ENCODE results near the gene PFKFB3.

Gene PFKFB3

DNA sequence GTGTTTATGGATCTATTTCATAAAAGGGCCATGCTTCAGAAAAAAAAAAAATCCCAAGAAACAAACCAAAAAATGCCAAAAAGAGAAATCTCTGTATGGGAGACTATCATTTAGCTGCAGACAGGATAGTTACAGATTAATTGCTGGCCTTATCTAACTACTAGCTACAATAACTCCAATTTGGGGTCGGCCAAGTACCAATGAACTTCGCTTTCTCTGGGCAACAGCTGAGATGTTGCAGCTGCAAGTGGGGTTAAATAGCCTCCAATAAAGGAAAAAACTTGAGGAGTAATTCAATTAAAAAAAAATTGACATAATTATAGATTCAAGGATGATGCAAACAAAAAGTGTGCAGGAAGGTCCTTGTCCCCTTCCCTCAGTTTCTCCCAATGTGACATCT is 73.6 kb downstream of the PFKFB3 start:
- Histone ChIP-seq H3K27ac (ENCODE audit: poor library complexity, severe bottlenecking) (peak overlapping the region; percentile 73), H3K9me3 (ENCODE audit: severe bottlenecking) (no peaks in the 10 kb centered on the region), H3K27me3 (ENCODE audit: insufficient read depth, poor library complexity, severe bottlenecking) (no peaks in the 10 kb centered on the region), H3K4me1 (ENCODE audit: insufficient read depth, poor library complexity, severe bottlenecking) (peaks cover 12% of the 10 kb centered on the region), H3K36me3 (ENCODE audit: low read depth) (no peaks in the 10 kb centered on the region), H3K4me3 (ENCODE audit: severe bottlenecking) (no peak overlapping the region)
- no peak for DNase-seq (ENCODE audit: low spot score)
- TF ChIP-seq, protein P1, sequence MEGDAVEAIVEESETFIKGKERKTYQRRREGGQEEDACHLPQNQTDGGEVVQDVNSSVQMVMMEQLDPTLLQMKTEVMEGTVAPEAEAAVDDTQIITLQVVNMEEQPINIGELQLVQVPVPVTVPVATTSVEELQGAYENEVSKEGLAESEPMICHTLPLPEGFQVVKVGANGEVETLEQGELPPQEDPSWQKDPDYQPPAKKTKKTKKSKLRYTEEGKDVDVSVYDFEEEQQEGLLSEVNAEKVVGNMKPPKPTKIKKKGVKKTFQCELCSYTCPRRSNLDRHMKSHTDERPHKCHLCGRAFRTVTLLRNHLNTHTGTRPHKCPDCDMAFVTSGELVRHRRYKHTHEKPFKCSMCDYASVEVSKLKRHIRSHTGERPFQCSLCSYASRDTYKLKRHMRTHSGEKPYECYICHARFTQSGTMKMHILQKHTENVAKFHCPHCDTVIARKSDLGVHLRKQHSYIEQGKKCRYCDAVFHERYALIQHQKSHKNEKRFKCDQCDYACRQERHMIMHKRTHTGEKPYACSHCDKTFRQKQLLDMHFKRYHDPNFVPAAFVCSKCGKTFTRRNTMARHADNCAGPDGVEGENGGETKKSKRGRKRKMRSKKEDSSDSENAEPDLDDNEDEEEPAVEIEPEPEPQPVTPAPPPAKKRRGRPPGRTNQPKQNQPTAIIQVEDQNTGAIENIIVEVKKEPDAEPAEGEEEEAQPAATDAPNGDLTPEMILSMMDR (IDR thresholded peaks at IDR 0.05; ENCODE audit: poor library complexity, severe bottlenecking), result no peak
- no peak for ATAC-seq (ENCODE audit: low read depth)

DNA sequence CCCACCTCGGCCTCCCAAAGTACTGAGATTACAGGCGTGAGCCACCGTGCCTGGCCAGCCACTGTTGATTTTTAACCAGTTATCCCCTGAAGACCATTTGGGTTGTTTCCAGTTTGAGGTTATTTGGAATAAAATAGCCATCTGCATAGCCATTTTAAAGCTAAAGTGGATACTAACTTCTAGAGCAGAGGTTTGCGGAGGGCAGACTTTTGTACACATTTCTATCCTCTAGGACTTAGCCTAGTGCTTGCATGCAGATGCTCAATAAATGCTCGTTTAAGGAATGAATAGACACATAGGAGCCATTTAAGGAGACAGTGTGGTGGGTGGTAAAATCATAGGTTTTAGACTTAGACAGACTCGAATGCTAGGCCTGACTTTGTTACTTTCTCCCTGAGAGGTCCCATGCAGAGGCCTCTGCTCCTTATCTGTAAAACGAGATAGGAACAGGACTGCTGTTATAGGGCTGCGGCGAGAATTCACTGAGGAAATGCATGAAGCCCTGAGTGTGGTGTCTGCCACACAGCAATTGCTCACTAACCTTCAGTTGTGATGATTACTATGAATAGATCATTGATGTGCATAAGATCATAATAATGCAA is 75.9 kb downstream of the PFKFB3 start:
- no peak for ATAC-seq (ENCODE audit: low read depth)
- TF ChIP-seq, protein P1 (IDR thresholded peaks at IDR 0.05; ENCODE audit: poor library complexity, severe bottlenecking), result no peak
- no peak overlapping the region for H3K4me3 ChIP-seq (ENCODE audit: severe bottlenecking)
- DNase-seq (ENCODE audit: low spot score), result no peak
- peaks cover 12% of the 10 kb centered on the region for H3K4me1 ChIP-seq (ENCODE audit: insufficient read depth, poor library complexity, severe bottlenecking)
- no peaks in the 10 kb centered on the region for H3K27me3 ChIP-seq (ENCODE audit: insufficient read depth, poor library complexity, severe bottlenecking)
- no peaks in the 10 kb centered on the region for H3K9me3 ChIP-seq (ENCODE audit: severe bottlenecking)
- no peak overlapping the region for H3K27ac ChIP-seq (ENCODE audit: poor library complexity, severe bottlenecking)
- H3K36me3 ChIP-seq (ENCODE audit: low read depth), result no peaks in the 10 kb centered on the region

DNA sequence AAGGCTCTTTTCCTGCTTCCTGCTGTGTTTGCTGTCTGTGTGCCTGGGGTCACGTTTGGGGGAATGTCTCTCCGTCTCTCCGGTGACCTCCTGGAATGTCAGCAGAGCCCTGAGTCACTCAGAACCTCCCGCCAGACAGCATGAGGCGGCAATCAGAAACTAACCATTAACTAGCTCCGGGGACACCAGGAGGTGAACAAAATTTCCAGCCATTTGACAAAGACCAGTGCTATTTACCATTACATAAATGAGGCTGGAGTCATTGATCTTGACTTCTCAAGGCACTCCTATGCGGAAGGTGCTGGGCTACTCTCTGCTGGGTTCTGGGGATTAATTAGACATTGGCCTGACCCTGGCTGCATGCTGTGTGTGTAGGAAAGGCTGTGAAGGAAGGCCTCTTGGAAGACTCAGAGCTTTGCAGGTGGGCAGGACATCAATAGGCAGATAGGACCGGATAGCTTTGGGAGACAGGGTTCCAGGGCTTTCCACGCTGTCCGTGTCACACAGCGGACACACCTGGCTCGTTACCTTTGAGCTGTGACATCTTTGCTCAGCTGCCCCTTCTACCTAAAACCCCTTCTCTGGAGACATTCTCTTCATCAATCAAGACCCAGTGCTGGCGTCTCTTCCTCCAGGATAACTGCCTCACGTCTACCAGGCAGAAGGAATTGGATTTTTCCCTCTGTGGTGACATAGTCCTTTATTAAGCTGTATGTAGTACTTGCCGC is 77.0 kb downstream of the PFKFB3 start:
- no peak for DNase-seq (ENCODE audit: low spot score)
- H3K4me3 ChIP-seq (ENCODE audit: severe bottlenecking), result no peak overlapping the region
- H3K27me3 ChIP-seq (ENCODE audit: insufficient read depth, poor library complexity, severe bottlenecking), result no peaks in the 10 kb centered on the region
- ATAC-seq (ENCODE audit: low read depth), result no peak
- H3K36me3 ChIP-seq (ENCODE audit: low read depth), result no peaks in the 10 kb centered on the region
- TF ChIP-seq, protein P1 (IDR thresholded peaks at IDR 0.05; ENCODE audit: poor library complexity, severe bottlenecking), result no peak
- peaks cover 12% of the 10 kb centered on the region for H3K4me1 ChIP-seq (ENCODE audit: insufficient read depth, poor library complexity, severe bottlenecking)
- no peak overlapping the region for H3K27ac ChIP-seq (ENCODE audit: poor library complexity, severe bottlenecking)
- H3K9me3 ChIP-seq (ENCODE audit: severe bottlenecking), result no peaks in the 10 kb centered on the region

DNA sequence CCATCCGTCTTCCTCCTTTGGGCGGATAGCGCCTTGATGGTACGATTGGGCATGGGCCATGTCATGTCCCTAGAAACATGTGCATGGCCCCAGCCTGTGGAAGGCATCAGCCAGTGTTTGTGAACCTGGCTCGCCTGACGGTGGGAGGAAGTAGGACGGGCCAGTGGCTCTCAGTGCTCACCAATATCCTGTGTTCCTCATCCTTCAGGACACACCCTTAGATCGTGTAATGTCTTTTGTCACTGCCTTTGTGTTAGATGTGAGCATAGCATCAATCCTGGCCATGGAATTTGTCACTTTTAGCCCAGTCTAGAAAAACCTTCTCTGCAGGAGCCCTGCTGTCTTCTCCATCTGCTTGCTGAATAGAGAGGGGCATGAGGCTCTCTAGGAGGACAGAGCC is 77.6 kb downstream of the PFKFB3 start:
- peaks cover 7% of the 10 kb centered on the region for H3K4me1 ChIP-seq (ENCODE audit: insufficient read depth, poor library complexity, severe bottlenecking)
- TF ChIP-seq, protein P1 (IDR thresholded peaks at IDR 0.05; ENCODE audit: poor library complexity, severe bottlenecking), result no peak

DNA sequence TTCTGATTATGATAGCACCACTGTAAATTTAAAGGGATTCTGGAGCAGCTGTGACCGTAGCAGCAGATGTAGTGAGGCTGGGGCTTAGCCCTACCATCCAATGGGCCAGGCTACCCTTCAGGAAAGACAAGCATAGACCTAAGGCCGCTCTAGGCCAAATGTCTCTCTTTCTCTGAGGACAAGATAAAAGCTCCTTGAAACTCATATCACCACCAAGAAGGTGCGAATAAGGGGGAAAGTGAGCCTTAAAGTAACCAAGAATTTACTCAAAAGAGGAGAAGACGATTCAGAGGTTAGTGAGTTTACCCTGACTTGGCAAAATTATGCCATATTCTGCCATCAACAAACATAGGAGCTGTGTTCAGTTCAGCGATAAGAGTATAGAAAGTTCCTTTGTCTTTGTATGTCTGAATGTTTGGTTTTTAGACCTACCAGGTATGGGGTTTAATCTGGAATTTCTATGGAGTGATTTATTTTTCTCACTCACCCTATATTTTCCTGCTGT is 79.8 kb downstream of the PFKFB3 start:
- Histone ChIP-seq H3K9me3 (ENCODE audit: severe bottlenecking) (no peaks in the 10 kb centered on the region), H3K4me1 (ENCODE audit: insufficient read depth, poor library complexity, severe bottlenecking) (no peaks in the 10 kb centered on the region), H3K4me3 (ENCODE audit: severe bottlenecking) (no peak overlapping the region), H3K27me3 (ENCODE audit: insufficient read depth, poor library complexity, severe bottlenecking) (no peaks in the 10 kb centered on the region), H3K36me3 (ENCODE audit: low read depth) (no peaks in the 10 kb centered on the region), H3K27ac (ENCODE audit: poor library complexity, severe bottlenecking) (no peak overlapping the region)
- DNase-seq (ENCODE audit: low spot score), result no peak
- TF ChIP-seq, protein P1 (IDR thresholded peaks at IDR 0.05; ENCODE audit: poor library complexity, severe bottlenecking), result no peak
- no peak for ATAC-seq (ENCODE audit: low read depth)

More for the DNA sequence above, 77.6 kb downstream of the PFKFB3 start:
- no peaks in the 10 kb centered on the region for H3K36me3 ChIP-seq (ENCODE audit: low read depth)
- H3K9me3 ChIP-seq (ENCODE audit: severe bottlenecking), result no peaks in the 10 kb centered on the region
- H3K27ac ChIP-seq (ENCODE audit: poor library complexity, severe bottlenecking), result no peak overlapping the region
- DNase-seq (ENCODE audit: low spot score) (no peak), ATAC-seq (ENCODE audit: low read depth) (no peak)
- no peaks in the 10 kb centered on the region for H3K27me3 ChIP-seq (ENCODE audit: insufficient read depth, poor library complexity, severe bottlenecking)
- H3K4me3 ChIP-seq (ENCODE audit: severe bottlenecking), result no peak overlapping the region
